HEK293 (cell line): Measurements from ENCODE around the gene EID2.

Source experiments
- BCL11B ChIP-seq: fragments of 450-650 bp; formaldehyde crosslinking; IDR thresholded peaks from 2 replicates; pipeline ENCODE4 v1.5.1; 2016; ENCODE audit warnings: low read depth, missing biosample characterization, missing genetic modification characterization
- ELK4 ChIP-seq: IDR thresholded peaks from 2 replicates; pipeline ENCODE4 v1.6.1; 2011; ENCODE audit warnings: mild to moderate bottlenecking, low read depth, low read length, borderline replicate concordance
- PRDM4 ChIP-seq: fragments of 450-650 bp; formaldehyde crosslinking; IDR thresholded peaks from 2 replicates; pipeline ENCODE4 v1.5.1; 2017; ENCODE audit warnings: missing biosample characterization, missing genetic modification characterization
- SETDB1 ChIP-seq: IDR thresholded peaks from one replicate; pipeline ENCODE4 v1.6.1; 2017; ENCODE audit warnings: mild to moderate bottlenecking, low read length, moderate library complexity, mixed read lengths; ENCODE audit not compliant: insufficient read length
- ZNF138 ChIP-seq: fragments of 450-650 bp; formaldehyde crosslinking; IDR thresholded peaks from 2 replicates; pipeline ENCODE4 v1.5.1; 2016; ENCODE audit warnings: missing biosample characterization, missing genetic modification characterization, borderline replicate concordance
- ZNF19 ChIP-seq: fragments of 450-650 bp; formaldehyde crosslinking; IDR thresholded peaks from 2 replicates; pipeline ENCODE4; 2016; ENCODE audit warnings: missing biosample characterization, missing genetic modification characterization, low read depth
- ZNF391 ChIP-seq: fragments of 450-650 bp; formaldehyde crosslinking; IDR thresholded peaks from 2 replicates; pipeline ENCODE4 v1.5.1; 2016; ENCODE audit warnings: low read depth, missing biosample characterization, missing genetic modification characterization, borderline replicate concordance
- ZNF623 ChIP-seq: fragments of 450-650 bp; formaldehyde crosslinking; IDR thresholded peaks from 2 replicates; pipeline ENCODE4 v1.5.1; 2016; ENCODE audit warnings: missing biosample characterization, missing genetic modification characterization
- ZNF626 ChIP-seq: fragments of 450-650 bp; sonication (Bioruptor Pico); formaldehyde crosslinking; IDR thresholded peaks from 2 replicates; pipeline ENCODE4 v1.5.1; 2018; ENCODE audit warnings: missing biosample characterization, missing genetic modification characterization, inconsistent platforms
- ZNF654 ChIP-seq: fragments of 450-650 bp; formaldehyde crosslinking; IDR thresholded peaks from 2 replicates; pipeline ENCODE4 v1.5.1; 2016; ENCODE audit warnings: low read depth, missing biosample characterization, missing genetic modification characterization
- ZNF658 ChIP-seq: fragments of 450-650 bp; formaldehyde crosslinking; IDR thresholded peaks from 2 replicates; pipeline ENCODE4; 2016; ENCODE audit warnings: missing biosample characterization, missing genetic modification characterization
- ZNF664 ChIP-seq: fragments of 450-650 bp; formaldehyde crosslinking; IDR thresholded peaks from 2 replicates; pipeline ENCODE4 v1.5.1; 2016; ENCODE audit warnings: missing biosample characterization, missing genetic modification characterization
- TF ChIP-seq, protein P1 (sequence below): fragments of 450-650 bp; formaldehyde crosslinking; IDR thresholded peaks from 2 replicates; pipeline ENCODE4 v1.5.1; 2016; ENCODE audit warnings: missing biosample characterization, missing genetic modification characterization
- TF ChIP-seq, protein P2 (sequence below): fragments of 450-650 bp; formaldehyde crosslinking; IDR thresholded peaks from 2 replicates; pipeline ENCODE4 v1.5.1; 2016; ENCODE audit warnings: missing biosample characterization, missing genetic modification characterization, low read depth
- TF ChIP-seq, protein P3 (sequence below): fragments of 450-650 bp; formaldehyde crosslinking; IDR thresholded peaks from 2 replicates; pipeline ENCODE4 v1.5.1; 2016; ENCODE audit warnings: missing biosample characterization, missing genetic modification characterization
- TF ChIP-seq, protein P4 (sequence below): fragments of 450-650 bp; formaldehyde crosslinking; conservative IDR thresholded peaks from 2 replicates; pipeline ENCODE4 v1.5.1; 2016; ENCODE audit warnings: low read depth, missing biosample characterization, missing genetic modification characterization
- TF ChIP-seq, protein P5 (sequence below): fragments of 450-650 bp; formaldehyde crosslinking; IDR thresholded peaks from 2 replicates; pipeline ENCODE4 v1.5.1; 2016; ENCODE audit warnings: missing biosample characterization, missing genetic modification characterization

EID2 gene

DNA sequence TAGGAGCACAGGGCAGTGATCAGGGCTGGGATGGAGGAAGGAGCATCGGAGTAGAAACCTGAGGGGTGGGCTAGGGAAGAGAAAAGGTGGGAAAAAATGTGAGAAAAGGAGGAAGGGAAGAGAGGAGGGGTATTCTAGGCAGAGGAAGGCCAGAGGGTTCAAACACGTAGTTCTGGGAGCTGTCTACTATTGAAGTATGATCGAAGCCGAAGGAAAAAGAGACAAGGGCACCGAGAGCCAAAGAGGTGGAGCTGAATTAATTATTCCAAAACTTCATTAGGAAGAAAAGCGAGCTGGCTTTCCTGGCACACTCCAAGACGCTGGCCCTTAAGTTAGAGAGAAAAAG, 33.4 kb downstream of the EID2 start (continued):
- peak; percentile 29; the same call in 1 of the 2 replicates for TF ChIP-seq PRDM4 (tag by site-specific recombination)
- TF ChIP-seq, protein P1, sequence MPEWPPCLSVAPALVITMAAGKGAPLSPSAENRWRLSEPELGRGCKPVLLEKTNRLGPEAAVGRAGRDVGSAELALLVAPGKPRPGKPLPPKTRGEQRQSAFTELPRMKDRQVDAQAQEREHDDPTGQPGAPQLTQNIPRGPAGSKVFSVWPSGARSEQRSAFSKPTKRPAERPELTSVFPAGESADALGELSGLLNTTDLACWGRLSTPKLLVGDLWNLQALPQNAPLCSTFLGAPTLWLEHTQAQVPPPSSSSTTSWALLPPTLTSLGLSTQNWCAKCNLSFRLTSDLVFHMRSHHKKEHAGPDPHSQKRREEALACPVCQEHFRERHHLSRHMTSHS, result 0 out of 2 replicates have a peak, but pooled peaks have one; percentile 53
- TF ChIP-seq ZNF138 (tag by site-specific recombination), result no peak
- TF ChIP-seq ELK4, result no peak
- TF ChIP-seq ZNF626 (tag by site-specific recombination), result no peak
- TF ChIP-seq, protein P2, sequence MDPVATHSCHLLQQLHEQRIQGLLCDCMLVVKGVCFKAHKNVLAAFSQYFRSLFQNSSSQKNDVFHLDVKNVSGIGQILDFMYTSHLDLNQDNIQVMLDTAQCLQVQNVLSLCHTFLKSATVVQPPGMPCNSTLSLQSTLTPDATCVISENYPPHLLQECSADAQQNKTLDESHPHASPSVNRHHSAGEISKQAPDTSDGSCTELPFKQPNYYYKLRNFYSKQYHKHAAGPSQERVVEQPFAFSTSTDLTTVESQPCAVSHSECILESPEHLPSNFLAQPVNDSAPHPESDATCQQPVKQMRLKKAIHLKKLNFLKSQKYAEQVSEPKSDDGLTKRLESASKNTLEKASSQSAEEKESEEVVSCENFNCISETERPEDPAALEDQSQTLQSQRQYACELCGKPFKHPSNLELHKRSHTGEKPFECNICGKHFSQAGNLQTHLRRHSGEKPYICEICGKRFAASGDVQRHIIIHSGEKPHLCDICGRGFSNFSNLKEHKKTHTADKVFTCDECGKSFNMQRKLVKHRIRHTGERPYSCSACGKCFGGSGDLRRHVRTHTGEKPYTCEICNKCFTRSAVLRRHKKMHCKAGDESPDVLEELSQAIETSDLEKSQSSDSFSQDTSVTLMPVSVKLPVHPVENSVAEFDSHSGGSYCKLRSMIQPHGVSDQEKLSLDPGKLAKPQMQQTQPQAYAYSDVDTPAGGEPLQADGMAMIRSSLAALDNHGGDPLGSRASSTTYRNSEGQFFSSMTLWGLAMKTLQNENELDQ (tag by site-specific recombination), result no peak
- TF ChIP-seq BCL11B (tag by site-specific recombination), result 0 out of 2 replicates have a peak, but pooled peaks have one; percentile 34
- no peak for TF ChIP-seq ZNF623 (tag by site-specific recombination)
- no peak for TF ChIP-seq ZNF654
- TF ChIP-seq ZNF391 (tag by site-specific recombination), result no peak; the same call in 1 of the 2 replicates
- TF ChIP-seq SETDB1, result no peak
- TF ChIP-seq ZNF664 (tag by site-specific recombination), result no peak
- no peak for TF ChIP-seq ZNF19 (tag by site-specific recombination)
- TF ChIP-seq, protein P3, sequence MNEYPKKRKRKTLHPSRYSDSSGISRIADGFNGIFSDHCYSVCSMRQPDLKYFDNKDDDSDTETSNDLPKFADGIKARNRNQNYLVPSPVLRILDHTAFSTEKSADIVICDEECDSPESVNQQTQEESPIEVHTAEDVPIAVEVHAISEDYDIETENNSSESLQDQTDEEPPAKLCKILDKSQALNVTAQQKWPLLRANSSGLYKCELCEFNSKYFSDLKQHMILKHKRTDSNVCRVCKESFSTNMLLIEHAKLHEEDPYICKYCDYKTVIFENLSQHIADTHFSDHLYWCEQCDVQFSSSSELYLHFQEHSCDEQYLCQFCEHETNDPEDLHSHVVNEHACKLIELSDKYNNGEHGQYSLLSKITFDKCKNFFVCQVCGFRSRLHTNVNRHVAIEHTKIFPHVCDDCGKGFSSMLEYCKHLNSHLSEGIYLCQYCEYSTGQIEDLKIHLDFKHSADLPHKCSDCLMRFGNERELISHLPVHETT (tag by site-specific recombination), result no peak; the same call in 1 of the 2 replicates
- TF ChIP-seq, protein P4, sequence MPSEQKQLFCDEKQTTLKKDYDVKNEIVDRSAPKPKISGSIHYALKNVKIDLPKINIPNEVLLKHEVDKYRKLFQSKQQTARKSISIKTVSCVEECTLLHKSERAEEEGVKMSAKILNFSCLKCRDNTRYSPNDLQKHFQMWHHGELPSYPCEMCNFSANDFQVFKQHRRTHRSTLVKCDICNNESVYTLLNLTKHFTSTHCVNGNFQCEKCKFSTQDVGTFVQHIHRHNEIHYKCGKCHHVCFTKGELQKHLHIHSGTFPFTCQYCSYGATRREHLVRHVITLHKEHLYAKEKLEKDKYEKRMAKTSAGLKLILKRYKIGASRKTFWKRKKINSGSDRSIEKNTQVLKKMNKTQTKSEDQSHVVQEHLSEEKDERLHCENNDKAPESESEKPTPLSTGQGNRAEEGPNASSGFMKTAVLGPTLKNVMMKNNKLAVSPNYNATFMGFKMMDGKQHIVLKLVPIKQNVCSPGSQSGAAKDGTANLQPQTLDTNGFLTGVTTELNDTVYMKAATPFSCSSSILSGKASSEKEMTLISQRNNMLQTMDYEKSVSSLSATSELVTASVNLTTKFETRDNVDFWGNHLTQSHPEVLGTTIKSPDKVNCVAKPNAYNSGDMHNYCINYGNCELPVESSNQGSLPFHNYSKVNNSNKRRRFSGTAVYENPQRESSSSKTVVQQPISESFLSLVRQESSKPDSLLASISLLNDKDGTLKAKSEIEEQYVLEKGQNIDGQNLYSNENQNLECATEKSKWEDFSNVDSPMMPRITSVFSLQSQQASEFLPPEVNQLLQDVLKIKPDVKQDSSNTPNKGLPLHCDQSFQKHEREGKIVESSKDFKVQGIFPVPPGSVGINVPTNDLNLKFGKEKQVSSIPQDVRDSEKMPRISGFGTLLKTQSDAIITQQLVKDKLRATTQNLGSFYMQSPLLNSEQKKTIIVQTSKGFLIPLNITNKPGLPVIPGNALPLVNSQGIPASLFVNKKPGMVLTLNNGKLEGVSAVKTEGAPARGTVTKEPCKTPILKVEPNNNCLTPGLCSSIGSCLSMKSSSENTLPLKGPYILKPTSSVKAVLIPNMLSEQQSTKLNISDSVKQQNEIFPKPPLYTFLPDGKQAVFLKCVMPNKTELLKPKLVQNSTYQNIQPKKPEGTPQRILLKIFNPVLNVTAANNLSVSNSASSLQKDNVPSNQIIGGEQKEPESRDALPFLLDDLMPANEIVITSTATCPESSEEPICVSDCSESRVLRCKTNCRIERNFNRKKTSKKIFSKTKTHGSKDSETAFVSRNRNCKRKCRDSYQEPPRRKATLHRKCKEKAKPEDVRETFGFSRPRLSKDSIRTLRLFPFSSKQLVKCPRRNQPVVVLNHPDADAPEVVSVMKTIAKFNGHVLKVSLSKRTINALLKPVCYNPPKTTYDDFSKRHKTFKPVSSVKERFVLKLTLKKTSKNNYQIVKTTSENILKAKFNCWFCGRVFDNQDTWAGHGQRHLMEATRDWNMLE (tag by site-specific recombination), result no peak
- TF ChIP-seq, protein P5, sequence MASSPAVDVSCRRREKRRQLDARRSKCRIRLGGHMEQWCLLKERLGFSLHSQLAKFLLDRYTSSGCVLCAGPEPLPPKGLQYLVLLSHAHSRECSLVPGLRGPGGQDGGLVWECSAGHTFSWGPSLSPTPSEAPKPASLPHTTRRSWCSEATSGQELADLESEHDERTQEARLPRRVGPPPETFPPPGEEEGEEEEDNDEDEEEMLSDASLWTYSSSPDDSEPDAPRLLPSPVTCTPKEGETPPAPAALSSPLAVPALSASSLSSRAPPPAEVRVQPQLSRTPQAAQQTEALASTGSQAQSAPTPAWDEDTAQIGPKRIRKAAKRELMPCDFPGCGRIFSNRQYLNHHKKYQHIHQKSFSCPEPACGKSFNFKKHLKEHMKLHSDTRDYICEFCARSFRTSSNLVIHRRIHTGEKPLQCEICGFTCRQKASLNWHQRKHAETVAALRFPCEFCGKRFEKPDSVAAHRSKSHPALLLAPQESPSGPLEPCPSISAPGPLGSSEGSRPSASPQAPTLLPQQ (tag by site-specific recombination), result no peak
- TF ChIP-seq ZNF658, result no peak
- TF ChIP-seq, all 188 proteins: peak for 27
